ENCODE measurements around the gene VWF. TPM values are rescaled to one million over a fixed set of nuclear protein-coding genes. Genes with fewer than 3 reads are reported as not detected.

The VWF gene
- polyA plus RNA-seq, 1 donor (not counting 4 experiments of a cell fraction or from before 2014, with no cell fraction given), result 0.01 TPM

DNA sequence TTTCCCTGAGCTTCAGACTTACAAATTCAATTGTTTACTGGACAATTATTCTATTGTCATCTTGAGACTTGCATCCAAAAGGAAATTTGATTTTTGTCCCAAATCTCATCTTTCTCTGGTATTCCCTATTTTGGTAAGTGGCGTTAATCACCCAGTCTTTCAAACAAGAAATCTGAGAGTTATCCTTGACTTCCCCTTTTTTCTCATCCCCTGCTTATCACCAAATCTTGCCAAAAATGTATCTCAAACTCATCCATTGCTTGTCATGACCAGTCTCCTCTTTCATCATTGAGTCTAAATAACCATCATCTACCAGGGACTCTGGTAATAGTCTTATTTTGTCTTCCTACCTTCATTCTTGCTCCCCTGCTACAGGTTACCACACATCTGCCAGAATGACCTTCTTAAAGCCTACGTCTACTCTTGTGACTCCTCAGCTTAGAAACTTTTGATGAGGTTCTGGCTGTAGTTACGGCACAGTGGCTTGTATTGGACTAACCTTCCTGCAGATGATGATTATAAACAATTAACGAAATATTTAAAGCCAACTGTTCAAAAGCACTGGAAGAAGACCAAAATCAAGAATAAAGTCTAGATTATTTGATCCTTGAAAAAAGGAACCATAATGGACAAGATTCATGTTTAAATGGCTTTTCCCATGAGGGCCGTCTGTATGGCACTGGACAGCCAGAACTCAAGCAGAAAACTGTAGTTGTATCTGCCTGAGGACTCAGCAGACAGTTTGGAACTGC lies 170.5 kb downstream of the VWF start:
- Histone ChIP-seq H3K9me1 (ENCODE audit: control insufficient read depth, extremely low read depth, insufficient read depth, low read length) (no peaks in the 10 kb centered on the region), H3K27ac (ENCODE audit: control insufficient read depth, insufficient read depth, low read length) (no peak overlapping the region), H3K36me3 (ENCODE audit: control insufficient read depth in 2 of 2, extremely low read depth in 1 of 2, insufficient read depth in 2 of 2, low read length in 2 of 2) (no peaks in the 10 kb centered on the region), H3K4me2 (ENCODE audit: control insufficient read depth, extremely low read depth, insufficient read depth, low read depth, low read length) (no peak overlapping the region), H3K4me1 (ENCODE audit: control insufficient read depth, extremely low read depth, insufficient read depth, low read length) (no peaks in the 10 kb centered on the region), H3K4me3 (ENCODE audit: control insufficient read depth in 2 of 3, extremely low read depth in 1 of 3, insufficient read depth in 2 of 3, low read depth in 1 of 3, low read length in 3 of 3) (no peak overlapping the region), H3K9ac (ENCODE audit: control insufficient read depth, extremely low read depth, insufficient read depth, low read length) (no peak overlapping the region), H3K79me2 (ENCODE audit: control insufficient read depth, insufficient read depth, low read length) (no peaks in the 10 kb centered on the region), H2AFZ (ENCODE audit: control insufficient read depth, low read length) (no peak overlapping the region), H3K27me3 (ENCODE audit: control insufficient read depth, extremely low read depth, insufficient read depth, low read length) (peaks cover under 1% of the 10 kb centered on the region), H3K9me3 (ENCODE audit: control insufficient read depth, low read depth, low read length) (no peaks in the 10 kb centered on the region), H4K20me1 (ENCODE audit: control insufficient read depth, extremely low read depth, insufficient read depth, low read length) (no peaks in the 10 kb centered on the region)
- TF ChIP-seq EZH2 (IDR thresholded peaks at IDR 0.05; ENCODE audit: low read length), result no peak
- TF ChIP-seq, protein P1, sequence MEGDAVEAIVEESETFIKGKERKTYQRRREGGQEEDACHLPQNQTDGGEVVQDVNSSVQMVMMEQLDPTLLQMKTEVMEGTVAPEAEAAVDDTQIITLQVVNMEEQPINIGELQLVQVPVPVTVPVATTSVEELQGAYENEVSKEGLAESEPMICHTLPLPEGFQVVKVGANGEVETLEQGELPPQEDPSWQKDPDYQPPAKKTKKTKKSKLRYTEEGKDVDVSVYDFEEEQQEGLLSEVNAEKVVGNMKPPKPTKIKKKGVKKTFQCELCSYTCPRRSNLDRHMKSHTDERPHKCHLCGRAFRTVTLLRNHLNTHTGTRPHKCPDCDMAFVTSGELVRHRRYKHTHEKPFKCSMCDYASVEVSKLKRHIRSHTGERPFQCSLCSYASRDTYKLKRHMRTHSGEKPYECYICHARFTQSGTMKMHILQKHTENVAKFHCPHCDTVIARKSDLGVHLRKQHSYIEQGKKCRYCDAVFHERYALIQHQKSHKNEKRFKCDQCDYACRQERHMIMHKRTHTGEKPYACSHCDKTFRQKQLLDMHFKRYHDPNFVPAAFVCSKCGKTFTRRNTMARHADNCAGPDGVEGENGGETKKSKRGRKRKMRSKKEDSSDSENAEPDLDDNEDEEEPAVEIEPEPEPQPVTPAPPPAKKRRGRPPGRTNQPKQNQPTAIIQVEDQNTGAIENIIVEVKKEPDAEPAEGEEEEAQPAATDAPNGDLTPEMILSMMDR (optimal IDR thresholded peaks at IDR 0.05 in 1 of 3, IDR thresholded peaks at IDR 0.05 in 1 of 3, conservative IDR thresholded peaks at IDR 0.05 in 1 of 3; ENCODE audit: extremely low read depth in 1 of 3, insufficient read depth in 2 of 3, low read length in 3 of 3), result no peak
- dilution Hi-C loops (cut with MboI; ENCODE audit: extremely low pct_ligation_motif_present, low sequenced_read_pairs), result no loop called here
- DNase-seq (ENCODE audit: low read depth, low spot score) (no peak), FAIRE-seq (no peak)

DNA sequence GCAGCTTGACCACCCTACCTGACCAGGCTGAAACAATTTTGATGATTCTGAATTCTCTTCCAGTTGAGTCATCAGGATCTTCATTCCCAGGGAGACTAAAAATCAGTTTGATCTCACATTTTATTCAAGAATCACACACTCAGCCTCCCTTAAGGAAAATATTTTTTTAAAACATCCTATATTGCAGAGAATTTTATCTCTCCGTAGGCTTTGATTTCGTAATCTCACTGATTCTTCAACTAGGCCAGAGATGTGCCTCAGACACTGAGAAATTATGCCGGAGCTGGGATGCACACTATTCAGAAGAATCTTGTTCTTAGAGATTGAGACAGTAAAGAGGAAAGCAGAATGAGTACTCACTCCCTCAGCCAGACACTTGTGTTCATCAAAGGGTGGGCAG lies 172.4 kb downstream of the VWF start:
- Histone ChIP-seq H4K20me1 (ENCODE audit: control insufficient read depth, extremely low read depth, insufficient read depth, low read length) (no peaks in the 10 kb centered on the region), H3K9ac (ENCODE audit: control insufficient read depth, extremely low read depth, insufficient read depth, low read length) (no peak overlapping the region), H2AFZ (ENCODE audit: control insufficient read depth, low read length) (no peak overlapping the region), H3K79me2 (ENCODE audit: control insufficient read depth, insufficient read depth, low read length) (no peaks in the 10 kb centered on the region), H3K9me3 (ENCODE audit: control insufficient read depth, low read depth, low read length) (no peaks in the 10 kb centered on the region), H3K27ac (ENCODE audit: control insufficient read depth, insufficient read depth, low read length) (no peak overlapping the region), H3K9me1 (ENCODE audit: control insufficient read depth, extremely low read depth, insufficient read depth, low read length) (no peaks in the 10 kb centered on the region), H3K4me2 (ENCODE audit: control insufficient read depth, extremely low read depth, insufficient read depth, low read depth, low read length) (no peak overlapping the region), H3K36me3 (ENCODE audit: control insufficient read depth in 2 of 2, extremely low read depth in 1 of 2, insufficient read depth in 2 of 2, low read length in 2 of 2) (no peaks in the 10 kb centered on the region), H3K4me1 (ENCODE audit: control insufficient read depth, extremely low read depth, insufficient read depth, low read length) (no peaks in the 10 kb centered on the region), H3K4me3 (ENCODE audit: control insufficient read depth in 2 of 3, extremely low read depth in 1 of 3, insufficient read depth in 2 of 3, low read depth in 1 of 3, low read length in 3 of 3) (no peak overlapping the region), H3K27me3 (ENCODE audit: control insufficient read depth, extremely low read depth, insufficient read depth, low read length) (peaks cover 9% of the 10 kb centered on the region)
- DNase-seq (ENCODE audit: low read depth, low spot score) (no peak), FAIRE-seq (no peak)
- no peak for TF ChIP-seq EZH2 (IDR thresholded peaks at IDR 0.05; ENCODE audit: low read length)
- TF ChIP-seq, protein P1 (optimal IDR thresholded peaks at IDR 0.05 in 1 of 3, IDR thresholded peaks at IDR 0.05 in 1 of 3, conservative IDR thresholded peaks at IDR 0.05 in 1 of 3; ENCODE audit: extremely low read depth in 1 of 3, insufficient read depth in 2 of 3, low read length in 3 of 3), result no peak
- dilution Hi-C loops (cut with MboI; ENCODE audit: extremely low pct_ligation_motif_present, low sequenced_read_pairs), result no loop called here
